Glomerular visceral epithelial cell (primary cell): ENCODE data around the gene ADD1.
"Not testable (repeated sequence)": the region's sequence is repeated elsewhere in the genome, so short reads cannot be mapped to it uniquely, and the experiment has no call there.

Experiments used
- DNase-seq: peaks from one replicate; pipeline ENCODE4 v3.0.0-alpha.2; 2016; ENCODE audit errors: extremely low spot score

ADD1 gene

GRCh38 chr4:2886161-2886560, 42.5 kb downstream of the ADD1 start:
- DNase-seq = no peak

GRCh38 chr4:2886622-2887021, 43.0 kb downstream of the ADD1 start:
- no peak for DNase-seq

GRCh38 chr4:2887343-2887742, 43.7 kb downstream of the ADD1 start:
- no peak for DNase-seq

- no peak for DNase-seq
These were observed 45.2 kb downstream of the ADD1 start for GRCh38 chr4:2888886-2889285.

- no peak for DNase-seq
These were observed 47.6 kb downstream of the ADD1 start for GRCh38 chr4:2891294-2891693.

- no peak for DNase-seq
These were observed 50.1 kb downstream of the ADD1 start for GRCh38 chr4:2893772-2894171.

GRCh38 chr4:2898001-2898400, 54.4 kb downstream of the ADD1 start:
- no peak for DNase-seq

- no peak for DNase-seq
These were observed 57.1 kb downstream of the ADD1 start for GRCh38 chr4:2900741-2901140.

GRCh38 chr4:2901186-2901585, 57.5 kb downstream of the ADD1 start:
- no peak for DNase-seq

GRCh38 chr4:2902126-2902525, 58.5 kb downstream of the ADD1 start:
- DNase-seq = no peak

- DNase-seq = no peak
These were observed 61.9 kb downstream of the ADD1 start for GRCh38 chr4:2905544-2905943.

GRCh38 chr4:2906218-2906617, 62.6 kb downstream of the ADD1 start:
- DNase-seq = no peak

- no peak for DNase-seq
These were observed 63.6 kb downstream of the ADD1 start for GRCh38 chr4:2907226-2907625.

- no peak for DNase-seq
These were observed 64.2 kb downstream of the ADD1 start for GRCh38 chr4:2907706-2908293.

- no peak for DNase-seq
These were observed 65.0 kb downstream of the ADD1 start for GRCh38 chr4:2908686-2909085.

GRCh38 chr4:2909583-2909982, 65.9 kb downstream of the ADD1 start:
- no peak for DNase-seq

- DNase-seq = no peak
These were observed 66.8 kb downstream of the ADD1 start for GRCh38 chr4:2910409-2910808.

GRCh38 chr4:2911868-2912267, 68.2 kb downstream of the ADD1 start:
- no peak for DNase-seq

GRCh38 chr4:2913168-2913567, 69.5 kb downstream of the ADD1 start:
- no peak for DNase-seq

- DNase-seq = no peak
These were observed 70.8 kb downstream of the ADD1 start for GRCh38 chr4:2914256-2915126.

GRCh38 chr4:2915789-2916188, 72.1 kb downstream of the ADD1 start:
- no peak for DNase-seq

GRCh38 chr4:2916696-2917095, 73.1 kb downstream of the ADD1 start:
- not testable (repeated sequence) for DNase-seq

- DNase-seq = not testable (repeated sequence)
These were observed 74.7 kb downstream of the ADD1 start for GRCh38 chr4:2918300-2918699.
